KOPT-K1 (cell line): ENCODE data around the gene NPHP4.

Experiments
- H3K27ac ChIP-seq: fragments of 200-600 bp; sonication (generic); 2 replicates; pipeline ENCODE4 v1.5.1; 2016; ENCODE audit warnings: antibody characterized with exemption, mild to moderate bottlenecking, low read depth, low read length; ENCODE audit not compliant: poor library complexity, severe bottlenecking
- H3K36me3 ChIP-seq: fragments of 200-600 bp; sonication (generic); 2 replicates; pipeline ENCODE4 v1.5.1; 2017; ENCODE audit warnings: antibody characterized with exemption, mild to moderate bottlenecking, low read length, moderate library complexity; ENCODE audit not compliant: insufficient read depth
- H3K9me3 ChIP-seq: fragments of 200-600 bp; sonication (generic); 2 replicates; pipeline ENCODE4 v1.5.1; 2017; ENCODE audit warnings: antibody characterized with exemption, low read length, mild to moderate bottlenecking; ENCODE audit not compliant: insufficient read depth, poor library complexity, severe bottlenecking

Gene NPHP4

DNA sequence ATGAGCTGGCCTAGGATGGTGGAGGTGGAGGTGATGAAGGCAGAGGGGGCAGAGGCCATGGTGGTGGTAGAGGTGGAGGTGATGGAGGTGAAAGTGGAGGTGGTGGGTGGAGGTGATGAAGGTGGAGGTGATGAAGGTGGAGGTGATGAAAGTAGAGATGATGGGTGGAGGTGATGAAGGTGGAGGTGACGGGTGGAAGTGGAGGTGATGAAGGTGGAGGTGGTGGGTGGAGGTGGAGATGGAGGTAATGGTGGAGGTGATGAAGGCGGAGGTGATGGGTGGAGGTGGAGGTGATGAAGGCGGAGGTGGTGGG lies 19.7 kb upstream of the NPHP4 start:
- Histone ChIP-seq H3K36me3 (no peaks in the 10 kb centered on the region), H3K9me3 (no peaks in the 10 kb centered on the region), H3K27ac (no peak overlapping the region)

DNA sequence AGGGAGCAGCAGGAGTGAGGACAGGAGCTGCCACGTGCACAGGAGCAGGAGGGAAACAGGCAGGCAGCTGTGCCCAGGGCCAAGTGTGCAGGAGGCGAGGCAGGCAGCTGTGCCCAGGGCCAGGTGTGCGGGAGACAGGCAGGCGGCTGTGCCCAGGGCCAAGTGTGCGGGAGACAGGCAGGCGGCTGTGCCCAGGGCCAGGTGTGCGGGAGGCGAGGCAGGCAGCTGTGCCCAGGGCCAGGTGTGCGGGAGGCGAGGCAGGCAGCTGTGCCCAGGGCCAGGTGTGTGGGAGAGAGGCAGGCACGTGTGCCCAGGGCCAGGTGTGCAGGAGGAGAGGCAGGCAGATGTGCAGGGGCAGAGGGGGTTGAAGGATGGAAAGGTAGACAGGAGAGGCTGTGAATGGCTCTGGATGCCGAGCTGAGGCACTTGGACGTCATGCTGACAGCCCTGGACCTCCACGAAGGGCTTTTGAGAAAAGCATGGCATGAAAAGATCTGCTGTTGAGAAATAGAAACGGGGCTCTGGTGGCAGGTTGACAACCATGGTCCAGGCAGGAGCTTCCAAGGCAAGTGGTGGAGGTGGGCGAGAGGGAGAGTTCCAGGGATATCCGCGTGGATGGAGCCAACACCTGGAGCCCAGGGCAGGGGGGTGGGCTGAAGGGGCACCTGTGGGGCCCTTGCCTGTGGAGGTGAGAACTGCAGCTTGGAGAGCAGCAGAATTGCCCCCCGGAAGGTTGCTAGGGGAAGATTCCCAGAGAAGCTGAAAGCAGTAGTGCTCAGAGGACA lies 19.1 kb upstream of the NPHP4 start:
- no peaks in the 10 kb centered on the region for H3K36me3 ChIP-seq

DNA sequence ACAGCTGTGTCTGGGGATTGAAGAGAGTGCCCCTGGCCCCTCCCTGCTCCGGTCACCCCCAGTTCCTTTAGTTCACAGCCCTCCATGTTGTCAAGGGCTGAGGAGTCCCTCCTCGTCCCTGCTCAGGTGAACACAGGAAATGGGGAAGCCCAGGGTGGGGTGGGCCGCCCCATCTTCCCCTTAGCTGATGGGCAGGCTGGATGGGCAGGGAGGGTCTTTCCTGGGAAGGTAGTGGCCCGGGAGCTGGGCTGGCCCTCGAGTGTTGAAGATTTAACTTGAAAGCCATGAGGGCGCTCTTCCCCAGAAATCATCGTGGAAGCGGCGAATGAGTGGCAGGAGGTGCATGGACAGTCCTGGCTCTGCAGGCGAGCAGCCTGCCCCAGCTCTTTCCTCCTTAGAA lies 18.3 kb upstream of the NPHP4 start:
- H3K9me3 ChIP-seq: no peaks in the 10 kb centered on the region
- H3K36me3 ChIP-seq: no peaks in the 10 kb centered on the region
- H3K27ac ChIP-seq: no peak overlapping the region

More for the DNA sequence above, 19.1 kb upstream of the NPHP4 start:
- H3K9me3 ChIP-seq: no peaks in the 10 kb centered on the region
- H3K27ac ChIP-seq: no peak overlapping the region

DNA sequence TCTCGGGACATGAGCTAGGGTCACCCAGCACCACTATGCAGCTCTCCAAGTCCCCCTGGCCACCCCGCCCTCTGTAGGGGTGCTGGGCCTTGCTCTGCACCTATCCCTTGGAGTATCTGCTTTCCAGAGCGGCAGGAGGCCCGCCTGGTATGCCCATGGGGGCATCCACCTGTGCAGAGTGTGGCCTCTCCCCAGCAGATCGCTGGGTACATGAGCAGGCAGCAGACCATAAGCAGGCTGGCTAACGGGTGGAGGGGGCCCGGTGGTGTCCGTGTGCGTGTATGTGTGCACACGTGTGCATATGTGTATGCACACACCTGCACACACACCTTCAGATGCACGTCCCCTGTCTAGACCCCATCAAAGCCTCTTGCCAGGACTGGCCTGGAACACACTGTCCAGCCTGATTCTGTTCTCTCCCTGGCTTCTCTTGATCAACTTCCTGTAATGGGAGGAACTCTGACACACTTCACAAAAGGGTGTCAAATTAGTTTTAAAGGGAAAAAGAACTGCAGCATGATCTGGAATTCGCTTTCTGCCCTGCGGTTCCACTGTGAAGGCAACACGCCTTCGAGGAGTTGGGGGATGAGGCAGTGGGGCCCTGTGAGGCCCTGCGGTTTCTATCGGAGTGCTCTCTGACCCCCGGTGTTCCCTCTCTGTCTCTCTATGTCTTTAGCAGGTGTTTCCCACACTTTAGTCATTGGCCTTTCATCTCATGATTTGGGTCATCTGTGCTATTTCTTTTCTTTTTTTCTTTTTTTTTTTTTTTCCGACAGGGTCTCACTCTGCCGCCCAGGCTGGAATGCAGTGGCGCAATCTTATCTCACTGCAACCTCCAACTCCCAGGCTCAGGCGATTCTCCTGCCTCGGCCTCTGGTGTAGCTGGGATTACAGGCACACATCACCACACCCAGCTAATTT lies 17.2 kb upstream of the NPHP4 start:
- Histone ChIP-seq H3K36me3 (no peaks in the 10 kb centered on the region), H3K9me3 (no peaks in the 10 kb centered on the region), H3K27ac (no peak overlapping the region)

DNA sequence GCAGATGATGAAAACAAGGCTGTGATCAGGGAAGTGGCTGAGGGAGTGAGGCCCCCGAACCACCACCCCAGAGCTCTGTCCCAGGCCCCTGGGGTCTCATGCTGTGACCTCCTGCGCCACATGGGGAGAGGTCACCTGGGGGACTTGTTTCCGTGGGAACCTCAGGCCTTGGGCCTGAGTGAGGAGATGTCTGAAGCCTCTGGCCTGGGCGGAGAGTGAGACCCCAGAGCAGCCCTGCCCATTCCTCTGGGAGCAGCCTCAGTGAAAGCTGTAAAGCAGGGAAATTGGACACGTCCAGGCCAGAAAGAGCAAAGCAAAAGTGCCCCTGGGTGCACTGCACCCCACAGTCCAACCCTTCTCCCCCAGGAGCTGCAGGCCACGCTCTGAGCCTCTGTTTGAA lies 16.5 kb upstream of the NPHP4 start:
- Histone ChIP-seq H3K36me3 (no peaks in the 10 kb centered on the region), H3K27ac (no peak overlapping the region)

DNA sequence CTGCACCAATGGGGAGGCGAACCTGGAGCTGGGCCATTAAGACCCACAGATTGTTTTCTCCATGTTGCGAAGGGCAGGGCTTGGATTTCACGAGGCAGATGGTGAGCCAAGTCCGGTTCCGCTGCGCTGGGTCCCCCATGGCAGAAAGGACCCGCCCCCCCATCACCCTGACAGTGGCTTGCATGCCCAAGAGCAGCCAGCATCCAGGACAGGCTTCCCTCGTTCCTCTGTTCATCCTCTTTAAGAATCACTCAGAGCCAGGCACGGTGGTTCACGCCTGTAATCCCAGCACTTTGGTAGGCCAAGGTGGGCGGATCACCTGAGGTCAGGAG lies 15.8 kb upstream of the NPHP4 start:
- Histone ChIP-seq H3K9me3 (no peaks in the 10 kb centered on the region), H3K36me3 (no peaks in the 10 kb centered on the region), H3K27ac (no peak overlapping the region)

More for the DNA sequence above, 16.5 kb upstream of the NPHP4 start:
- H3K9me3 ChIP-seq: no peaks in the 10 kb centered on the region

DNA sequence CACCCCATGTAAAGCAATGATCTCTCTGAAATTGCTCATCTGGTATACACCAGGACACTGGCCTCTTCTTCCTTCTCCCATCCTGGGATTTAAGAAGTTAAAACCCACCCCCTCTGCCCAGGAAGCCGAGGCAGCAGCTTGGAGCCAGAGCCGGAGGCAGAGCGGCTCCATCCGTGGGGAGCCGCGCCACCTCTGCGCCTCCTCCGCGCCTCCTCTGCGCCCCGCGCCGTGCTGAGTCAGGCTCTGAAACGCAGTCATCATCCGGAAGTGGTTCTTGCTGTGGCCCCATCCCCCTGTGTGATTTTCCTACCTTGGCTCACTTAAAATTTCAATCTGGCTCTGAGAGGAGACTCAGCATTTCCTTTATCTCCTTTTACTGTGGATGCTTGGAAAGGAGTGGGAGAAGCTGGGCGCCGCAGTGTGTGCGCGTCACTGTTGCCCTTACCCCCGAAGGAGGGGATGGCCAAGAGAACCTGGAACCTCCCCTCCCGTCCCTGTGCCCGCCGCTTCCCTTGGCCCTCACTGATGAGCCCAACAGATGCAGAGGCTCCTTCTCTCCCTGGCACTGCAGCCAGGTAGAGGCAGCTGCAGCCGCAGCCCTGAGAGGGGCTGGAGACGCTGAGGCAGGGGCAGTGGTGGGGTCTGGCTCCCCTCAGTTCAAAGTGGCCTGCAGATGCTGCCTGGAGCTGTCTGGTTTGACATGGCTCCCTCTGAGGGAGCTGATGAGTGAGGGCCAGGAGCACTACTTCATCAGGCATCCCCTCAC lies 15.3 kb upstream of the NPHP4 start:
- Histone ChIP-seq H3K9me3 (no peaks in the 10 kb centered on the region), H3K27ac (no peak overlapping the region), H3K36me3 (no peaks in the 10 kb centered on the region)

DNA sequence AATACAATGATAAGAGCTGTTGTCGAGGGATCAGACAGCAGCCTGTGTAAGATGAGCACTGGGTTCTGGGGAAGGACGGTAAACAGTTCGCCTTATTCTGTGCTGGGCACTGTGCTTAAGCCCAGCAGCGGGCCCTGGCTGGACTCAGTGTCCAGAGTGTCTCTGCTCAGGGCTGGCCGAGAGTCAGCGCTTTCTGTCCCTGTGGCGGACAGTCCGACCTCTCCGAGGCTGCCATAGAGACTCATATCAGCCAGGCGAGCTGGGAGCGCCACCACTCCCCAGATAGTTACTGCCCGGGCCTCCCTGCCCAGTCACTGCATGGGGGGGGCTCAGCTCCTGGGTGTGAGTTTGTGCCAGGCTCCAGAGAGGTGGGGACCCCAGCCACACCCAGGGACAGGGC lies 14.7 kb upstream of the NPHP4 start:
- no peak overlapping the region for H3K27ac ChIP-seq
- H3K9me3 ChIP-seq: no peaks in the 10 kb centered on the region
- no peaks in the 10 kb centered on the region for H3K36me3 ChIP-seq

DNA sequence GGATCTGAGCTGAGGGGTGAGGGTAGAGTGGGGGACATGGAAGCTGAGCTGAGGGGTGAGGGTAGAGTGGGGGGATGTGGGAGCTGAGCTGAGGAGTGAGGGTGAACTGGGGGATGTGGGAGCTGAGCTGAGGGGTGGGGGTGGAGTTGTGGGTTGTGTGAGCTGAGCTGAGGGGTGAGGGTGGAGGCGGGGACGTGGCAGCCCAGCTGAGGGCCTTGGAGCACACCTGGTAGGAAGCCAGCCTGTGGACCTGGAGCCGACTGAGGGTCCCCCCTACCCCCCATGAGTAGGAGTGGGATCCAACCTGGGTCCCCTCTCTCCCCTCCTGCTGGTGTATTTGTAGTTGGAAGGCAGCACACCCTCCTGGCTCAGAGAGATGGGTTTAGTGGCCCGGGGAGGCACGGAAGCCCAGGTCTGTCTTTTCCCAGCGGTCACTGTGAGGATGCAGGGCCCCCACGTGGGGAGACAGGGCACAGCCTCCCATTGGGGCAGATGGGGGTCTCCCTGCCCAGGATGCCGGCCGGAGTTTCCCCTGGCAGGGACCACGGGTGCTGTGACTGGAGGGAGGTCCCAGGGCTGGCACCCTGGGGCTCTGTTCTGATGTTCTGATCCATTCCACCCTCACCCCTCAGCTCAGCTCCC lies 13.2 kb upstream of the NPHP4 start:
- H3K9me3 ChIP-seq: no peaks in the 10 kb centered on the region

DNA sequence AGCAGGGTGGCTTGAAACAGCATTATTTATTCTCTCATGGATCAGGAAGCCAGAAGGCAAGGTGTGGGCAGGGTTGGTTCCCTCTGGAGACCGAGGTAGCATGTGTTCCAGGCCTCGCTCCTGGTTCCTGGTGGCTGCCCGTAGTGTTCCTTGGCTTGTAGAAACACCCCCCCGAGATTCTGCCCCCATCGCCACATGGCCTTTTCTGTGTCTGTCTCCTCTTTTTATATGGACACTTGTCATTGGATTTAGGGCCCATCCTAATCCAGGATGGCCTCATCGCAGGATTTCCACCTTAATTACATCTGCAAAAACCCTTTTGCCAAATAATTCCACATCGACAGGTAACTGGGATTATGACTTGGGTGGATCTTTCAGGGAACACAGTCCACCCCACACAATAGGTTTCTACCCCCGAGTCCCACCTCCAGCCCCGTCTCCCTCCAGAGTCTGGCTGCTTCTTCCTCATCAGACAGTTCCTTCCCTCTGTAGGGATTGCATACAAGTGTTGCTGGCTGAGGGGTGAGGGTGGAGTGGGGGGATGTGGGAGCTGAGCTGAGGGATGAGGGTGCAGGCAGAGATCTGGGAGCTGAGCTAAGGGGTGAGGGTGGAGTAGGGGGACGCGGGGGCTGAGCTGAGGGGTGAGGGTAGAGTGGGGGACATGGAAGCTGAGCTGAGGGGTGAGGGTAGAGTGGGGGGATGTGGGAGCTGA lies 12.3 kb upstream of the NPHP4 start:
- no peaks in the 10 kb centered on the region for H3K36me3 ChIP-seq
- H3K9me3 ChIP-seq: no peaks in the 10 kb centered on the region
- peak overlapping the region; percentile 5 for H3K27ac ChIP-seq

More for the DNA sequence above, 13.2 kb upstream of the NPHP4 start:
- no peaks in the 10 kb centered on the region for H3K36me3 ChIP-seq
- H3K27ac ChIP-seq: no peak overlapping the region

DNA sequence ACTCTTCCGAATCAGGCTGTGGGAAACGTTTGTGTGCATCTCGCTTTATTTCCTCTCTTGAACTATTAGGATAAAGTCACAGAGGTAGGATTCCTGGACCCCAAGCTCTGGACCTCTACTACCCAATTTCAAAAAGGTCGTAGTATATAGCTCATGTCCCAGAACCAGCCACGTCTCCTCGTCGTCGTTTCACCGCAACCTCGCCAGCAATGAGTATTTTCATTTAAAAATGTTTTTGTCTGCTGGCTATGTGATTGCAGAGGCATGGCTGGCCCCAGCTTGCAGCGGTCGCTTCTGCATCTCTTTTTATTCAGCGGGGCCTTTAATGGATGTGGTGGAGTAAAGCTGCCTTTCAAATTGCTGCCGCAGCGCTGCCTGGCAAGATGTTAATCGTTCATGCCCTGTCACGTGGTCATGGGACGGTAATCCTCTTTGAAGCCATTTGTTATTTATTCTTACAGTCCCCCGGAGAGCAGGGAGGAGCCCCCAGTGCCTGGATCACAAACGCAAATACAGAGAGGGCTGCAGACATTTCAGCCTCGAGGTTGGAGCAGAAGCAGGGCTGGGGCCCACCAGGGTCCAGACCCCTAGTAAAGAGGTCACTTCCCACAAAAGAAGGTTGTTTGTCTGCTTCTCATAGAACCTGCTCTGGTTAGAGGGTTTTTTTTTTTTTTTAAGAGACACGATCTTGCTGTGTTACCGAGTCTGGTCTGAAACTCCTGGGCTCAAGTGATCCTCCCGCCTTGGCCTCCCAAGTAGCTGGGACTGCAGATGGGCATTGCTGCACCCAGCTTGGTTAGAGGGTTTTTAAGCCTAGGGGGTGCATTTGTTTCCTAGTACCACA lies 11.6 kb upstream of the NPHP4 start:
- no peaks in the 10 kb centered on the region for H3K9me3 ChIP-seq
- no peaks in the 10 kb centered on the region for H3K36me3 ChIP-seq
- H3K27ac ChIP-seq: peak overlapping the region; percentile 5

DNA sequence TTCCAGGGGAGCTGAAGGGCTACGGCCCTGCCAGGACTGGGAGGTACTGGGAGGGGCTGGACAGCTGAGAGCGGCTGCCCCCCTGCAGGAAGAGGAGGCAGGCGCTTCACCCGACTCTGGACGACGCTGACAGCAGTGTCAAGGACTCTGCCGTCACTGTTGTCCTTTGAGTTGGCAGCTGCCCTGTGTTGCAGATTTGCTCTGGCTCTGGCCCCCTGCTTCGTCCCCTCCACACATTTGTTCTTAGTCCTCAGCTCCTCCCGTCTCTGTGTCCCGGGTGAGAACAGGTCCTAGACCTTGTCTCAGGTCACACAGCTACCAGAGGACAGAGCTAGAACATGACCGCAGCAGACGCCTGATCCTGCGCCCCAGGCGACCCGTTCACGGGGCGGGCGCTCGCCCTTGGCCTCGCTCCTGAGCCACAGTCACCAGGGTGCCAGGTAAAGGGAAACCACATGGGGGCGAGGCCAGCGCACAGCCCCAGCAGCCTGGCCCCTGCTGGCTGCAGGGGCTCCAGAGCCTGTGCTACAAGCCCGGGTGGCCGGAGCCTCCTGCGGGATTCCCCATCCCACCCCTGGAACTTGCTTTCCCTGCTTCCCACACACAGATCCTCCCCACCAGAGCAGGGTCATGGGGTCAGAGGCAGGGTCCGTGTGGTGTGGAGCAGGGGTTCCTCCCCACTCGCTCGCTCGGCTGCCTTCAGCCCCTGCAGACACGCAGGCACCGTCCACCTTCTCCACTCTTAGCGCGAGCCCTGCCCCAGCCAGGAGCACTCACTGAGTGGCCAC lies 10.7 kb upstream of the NPHP4 start:
- Histone ChIP-seq H3K36me3 (no peaks in the 10 kb centered on the region), H3K27ac (no peak overlapping the region), H3K9me3 (no peaks in the 10 kb centered on the region)

DNA sequence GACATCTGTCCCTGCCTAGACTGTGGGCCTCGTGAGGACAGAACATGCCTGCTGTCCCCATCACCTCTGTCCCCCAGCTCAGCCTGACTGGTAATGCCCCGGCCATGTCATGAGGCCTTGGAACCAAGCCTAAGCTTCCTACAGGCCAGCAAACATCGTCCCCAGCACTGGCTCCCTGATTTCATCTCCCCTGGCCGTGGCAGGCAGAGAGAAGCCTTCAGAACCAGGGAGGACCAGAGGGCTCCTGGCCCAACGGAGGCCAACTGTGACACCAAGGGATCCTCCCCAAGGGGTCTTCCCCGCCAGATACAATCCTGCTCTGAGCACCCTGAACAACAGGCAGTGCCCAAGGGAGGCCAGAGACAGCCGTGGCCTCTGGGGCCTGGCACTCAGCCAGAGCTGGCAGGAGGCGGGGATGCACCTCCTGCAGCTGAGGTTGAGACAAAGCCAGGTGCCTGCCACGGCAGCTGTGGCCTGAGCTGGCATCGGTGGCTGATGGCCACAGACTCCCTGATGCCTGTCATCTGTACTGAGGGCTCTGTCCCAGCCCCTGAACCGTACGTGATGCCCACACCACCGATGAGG lies 9.9 kb upstream of the NPHP4 start:
- H3K27ac ChIP-seq: no peak overlapping the region
- no peaks in the 10 kb centered on the region for H3K36me3 ChIP-seq
- no peaks in the 10 kb centered on the region for H3K9me3 ChIP-seq
